Neuronal stem cell (in vitro differentiated cells): Measurements from ENCODE around the gene RASIP1.

Experiments
- DNase-seq: peaks from one replicate; pipeline ENCODE4 v3.0.0-alpha.2; 2013; ENCODE audit warnings: low spot score
- H2AFZ ChIP-seq: one replicate; pipeline ENCODE4 v1.6.1; 2013; ENCODE audit warnings: mild to moderate bottlenecking, low read length, inconsistent platforms
- H2AK5ac ChIP-seq: 2 replicates; pipeline ENCODE4 v1.6.1; 2013; ENCODE audit warnings: low read depth, mild to moderate bottlenecking, inconsistent platforms, low read length, moderate library complexity, mixed read lengths
- H2BK120ac ChIP-seq: 2 replicates; pipeline ENCODE4 v1.6.1; 2013; ENCODE audit warnings: low read depth, mild to moderate bottlenecking, inconsistent platforms, low read length, moderate library complexity, mixed read lengths
- H2BK12ac ChIP-seq: one replicate; pipeline ENCODE4 v1.6.1; 2013; ENCODE audit warnings: low read length, inconsistent platforms
- H2BK15ac ChIP-seq: 2 replicates; pipeline ENCODE4 v1.6.1; 2013; ENCODE audit warnings: mild to moderate bottlenecking, low read length, inconsistent platforms, mixed read lengths
- H2BK5ac ChIP-seq: one replicate; pipeline ENCODE4 v1.6.1; 2013; ENCODE audit warnings: inconsistent platforms, mild to moderate bottlenecking, low read length, moderate library complexity
- H3K14ac ChIP-seq: one replicate; pipeline ENCODE4 v1.6.1; 2013; ENCODE audit warnings: low read length, inconsistent platforms
- H3K18ac ChIP-seq: 2 replicates; pipeline ENCODE4 v1.6.1; 2013; ENCODE audit warnings: low read length, inconsistent platforms
- H3K23ac ChIP-seq: 2 replicates; pipeline ENCODE4 v1.6.1; 2013; ENCODE audit warnings: low read depth, mild to moderate bottlenecking, mixed read lengths, low read length, inconsistent platforms; ENCODE audit not compliant: poor library complexity
- H3K27ac ChIP-seq: replicated peaks from 3 replicates; pipeline ENCODE4 v1.5.1; 2013; ENCODE audit warnings: low read length, inconsistent platforms
- H3K27me3 ChIP-seq, 3 experiments: 2 replicates each; pipeline ENCODE4 v1.6.1; 2013; ENCODE audit warnings: low read length in 3 of 3, mild to moderate bottlenecking in 2 of 3, inconsistent platforms in 1 of 3, low read depth in 1 of 3, mixed read lengths in 1 of 3, moderate library complexity in 1 of 3; ENCODE audit not compliant: control insufficient read depth in 3 of 3, insufficient read depth in 3 of 3
- H3K36me3 ChIP-seq, 2 donors: replicated peaks in 1 of 2; 2 replicates each; pipeline ENCODE4 v1.6.1; 2013; ENCODE audit warnings: low read length in 2 of 2; ENCODE audit not compliant: control insufficient read depth in 2 of 2, insufficient read depth in 2 of 2
- H3K4ac ChIP-seq: 2 replicates; pipeline ENCODE4 v1.6.1; 2013; ENCODE audit warnings: inconsistent platforms, mild to moderate bottlenecking, low read length, moderate library complexity
- H3K4me1 ChIP-seq, 2 donors: 1 replicate in 1 of 2; 2 replicates in 1 of 2; pipeline ENCODE4 v1.6.1; 2013; ENCODE audit warnings: low read length in 2 of 2, low read depth in 1 of 2; ENCODE audit not compliant: control insufficient read depth in 2 of 2, insufficient read depth in 1 of 2
- H3K4me2 ChIP-seq: one replicate; pipeline ENCODE4 v1.6.1; 2013; ENCODE audit warnings: mild to moderate bottlenecking, low read length, inconsistent platforms; ENCODE audit not compliant: insufficient read depth, poor library complexity, severe bottlenecking
- H3K4me3 ChIP-seq, 2 donors: 2 replicates each; pipeline ENCODE4 v1.5.1; 2013; ENCODE audit warnings: low read length in 2 of 2, mild to moderate bottlenecking in 2 of 2, inconsistent platforms in 1 of 2, moderate library complexity in 1 of 2
- H3K79me1 ChIP-seq: one replicate; pipeline ENCODE4 v1.6.1; 2013; ENCODE audit warnings: low read depth, mild to moderate bottlenecking, inconsistent platforms, low read length, moderate library complexity
- H3K9ac ChIP-seq: one replicate; pipeline ENCODE4 v1.6.1; 2013; ENCODE audit warnings: mild to moderate bottlenecking, low read depth, low read length, inconsistent platforms; ENCODE audit not compliant: poor library complexity
- H3K9me3 ChIP-seq, 2 donors: replicated peaks in 1 of 2; 2 replicates each; pipeline versions ENCODE3 to v1.6.1; 2013; ENCODE audit warnings: low read length in 2 of 2, mild to moderate bottlenecking in 2 of 2, inconsistent platforms in 1 of 2, low read depth in 1 of 2, mixed read lengths in 1 of 2, moderate library complexity in 1 of 2; ENCODE audit not compliant: control insufficient read depth in 2 of 2, insufficient read depth in 1 of 2
- H4K8ac ChIP-seq: one replicate; pipeline ENCODE4 v1.6.1; 2013; ENCODE audit warnings: low read depth, mild to moderate bottlenecking, inconsistent platforms, low read length, moderate library complexity
- H4K91ac ChIP-seq: one replicate; pipeline ENCODE4 v1.6.1; 2013; ENCODE audit warnings: low read length, low read depth, mild to moderate bottlenecking, inconsistent platforms; ENCODE audit not compliant: poor library complexity
- WGBS, 2 donors: extraction: QIAGEN DNeasy Blood & Tissue Kit; methylation state at CpG; one replicate each; pipeline ENCODE4 v1.1.7; 2013; ENCODE audit warnings: missing lambda C conversion rate in 2 of 2, mixed read lengths in 1 of 2; ENCODE audit not compliant: insufficient read length in 2 of 2, insufficient replicate concordance in 1 of 2; ENCODE audit errors: extremely low coverage in 2 of 2; 5-methylcytosine and 5-hydroxymethylcytosine counted together

The RASIP1 gene

DNA sequence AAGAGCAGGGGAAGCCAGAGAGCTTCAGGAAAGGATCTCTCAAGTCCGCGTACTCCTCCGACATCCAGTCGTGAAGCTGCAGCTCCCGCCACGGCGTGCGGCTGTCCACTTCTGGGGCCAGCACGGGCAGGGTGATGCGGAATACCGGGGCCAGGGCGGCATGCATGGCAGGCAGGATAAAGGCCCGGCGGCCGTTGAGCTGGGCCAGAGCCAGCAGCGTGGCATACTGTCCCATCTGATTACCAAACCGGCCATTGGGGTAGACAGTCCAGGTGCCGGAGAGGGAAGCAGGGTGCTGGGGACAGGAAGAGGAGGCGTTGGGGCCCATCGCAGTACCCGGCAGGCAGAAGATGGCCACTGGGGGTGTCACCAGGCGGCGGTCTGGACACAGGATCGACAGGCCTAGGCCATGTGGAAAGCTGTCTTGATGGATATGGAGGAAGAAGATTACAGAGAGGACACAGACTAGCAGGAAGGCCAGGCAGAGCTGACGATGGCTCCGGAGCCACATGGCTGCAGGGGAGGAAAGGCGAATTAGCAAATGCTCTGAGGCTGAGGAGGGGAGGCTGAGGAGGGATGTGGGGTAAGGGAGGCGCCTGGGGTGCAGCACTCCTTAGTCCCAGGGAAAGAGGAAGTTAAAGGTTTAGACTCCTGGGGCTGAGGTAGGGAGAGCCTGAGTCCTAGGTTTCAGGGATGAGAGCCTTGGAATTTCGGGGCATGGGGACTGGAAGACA is 10.5 kb upstream of the RASIP1 start:
- H3K4me1 ChIP-seq: peaks cover 6 to 8% of the 10 kb centered on the region in 2 donors
- peaks cover 2% of the 10 kb centered on the region for H3K79me1 ChIP-seq
- no peak overlapping the region for H3K27ac ChIP-seq
- H3K23ac ChIP-seq: no peak overlapping the region
- no peak overlapping the region for H3K4ac ChIP-seq
- no peaks in the 10 kb centered on the region for H3K36me3 ChIP-seq
- H4K91ac ChIP-seq: no peak overlapping the region
- H3K9ac ChIP-seq: no peak overlapping the region
- H3K27me3 ChIP-seq: peaks cover 0 to 74% (median 18%) of the 10 kb centered on the region in 3 experiments
- peaks cover 0 to 12% of the 10 kb centered on the region in 2 donors for H3K9me3 ChIP-seq
- no peak overlapping the region for H3K14ac ChIP-seq
- H2AK5ac ChIP-seq: peak overlapping the region; percentile 73
- no CpG with 5 or more reads among the region's 29 CpGs for WGBS, 2 donors
- H4K8ac ChIP-seq: peak overlapping the region; percentile 45
- no peak overlapping the region for H3K4me2 ChIP-seq
- no peak overlapping the region for H3K18ac ChIP-seq
- peak overlapping the region; percentile 84 for H2BK5ac ChIP-seq
- no peak overlapping the region for H2BK12ac ChIP-seq
- no peak overlapping the region for H2AFZ ChIP-seq
- no peak for DNase-seq
- no peak overlapping the region for H3K4me3 ChIP-seq
- no peak overlapping the region for H2BK120ac ChIP-seq
- H2BK15ac ChIP-seq: peak overlapping the region; percentile 56

GRCh38 chr19:48750351-48750750 is 9.9 kb upstream of the RASIP1 start:
- no peak overlapping the region for H3K4ac ChIP-seq
- no peak overlapping the region for H3K18ac ChIP-seq
- no peak overlapping the region for H4K8ac ChIP-seq
- no peak overlapping the region for H3K4me2 ChIP-seq
- H3K9me3 ChIP-seq: peaks cover 4 to 12% of the 10 kb centered on the region in 2 donors
- H2BK15ac ChIP-seq: peak overlapping the region; percentile 56
- no peak overlapping the region for H3K23ac ChIP-seq
- H2BK5ac ChIP-seq: no peak overlapping the region
- DNase-seq: no peak
- peaks cover 6 to 8% of the 10 kb centered on the region in 2 donors for H3K4me1 ChIP-seq
- H4K91ac ChIP-seq: peak overlapping the region; percentile 39
- no peak overlapping the region for H2BK12ac ChIP-seq
- H3K79me1 ChIP-seq: peaks cover 2% of the 10 kb centered on the region
- H3K27me3 ChIP-seq: peaks cover 0 to 68% (median 18%) of the 10 kb centered on the region in 3 experiments
- no CpG with 5 or more reads among the region's 31 CpGs for WGBS, 2 donors
- H3K27ac ChIP-seq: no peak overlapping the region
- H3K36me3 ChIP-seq: no peaks in the 10 kb centered on the region
- peak overlapping the region; percentile 73 for H2AK5ac ChIP-seq
- H3K4me3 ChIP-seq: peak overlapping the region in 1 of 2 donors; percentile 54
- H3K14ac ChIP-seq: no peak overlapping the region
- no peak overlapping the region for H2BK120ac ChIP-seq
- H3K9ac ChIP-seq: no peak overlapping the region
- no peak overlapping the region for H2AFZ ChIP-seq

- Histone ChIP-seq H3K4ac (no peak overlapping the region), H3K27ac (no peak overlapping the region), H4K91ac (no peak overlapping the region), H2BK12ac (no peak overlapping the region), H3K4me2 (no peak overlapping the region), H3K9ac (no peak overlapping the region), H3K4me3 (no peak overlapping the region), H2BK15ac (no peak overlapping the region), H3K9me3 (peaks cover 4 to 12% of the 10 kb centered on the region in 2 donors), H2BK5ac (no peak overlapping the region), H3K14ac (no peak overlapping the region), H3K36me3 (no peaks in the 10 kb centered on the region), H3K27me3 (peaks cover 0 to 62% (median 18%) of the 10 kb centered on the region in 3 experiments), H3K79me1 (peaks cover 2% of the 10 kb centered on the region), H2AK5ac (no peak overlapping the region), H2BK120ac (no peak overlapping the region), H3K18ac (no peak overlapping the region), H3K23ac (no peak overlapping the region), H3K4me1 (peaks cover 6 to 8% of the 10 kb centered on the region in 2 donors), H2AFZ (no peak overlapping the region), H4K8ac (no peak overlapping the region)
- WGBS, 2 donors: no CpG with 5 or more reads among the region's 4 CpGs
- DNase-seq: no peak
Observed at GRCh38 chr19:48749571-48750198, 9.3 kb upstream of the RASIP1 start.
